Caco-2 (cell line): ENCODE data around the gene MOXD1. TPM values are rescaled to one million over a fixed set of nuclear protein-coding genes. Genes with fewer than 3 reads are reported as not detected.

Experiments
- BruUV-seq: library from RNA; stranded (reverse); fragments of 400-500 nt; replicated peaks from 2 replicates; lab custom pipeline; 2021; lab: Mats Ljungman, UMichigan
- CTCF ChIA-PET: fragments of 300-600 bp; sonication (Branson Sonifier 250); formaldehyde crosslinking; loops from one replicate; lab custom pipeline; 2022; ENCODE audit warnings: antibody characterized with exemption; lab: Charles Lee
- POLR2A ChIA-PET: fragments of 300-600 bp; sonication (Branson Sonifier 250); formaldehyde crosslinking; loops from one replicate; lab custom pipeline; 2022; ENCODE audit warnings: antibody characterized with exemption; lab: Charles Lee
- DNase-seq, 2 experiments: peaks; one replicate each; pipeline versions ENCODE4 v3.0.0 to v3.0.0-alpha.2; 2020 to 2022
- H3K27me3 ChIP-seq: replicated peaks from 2 replicates; pipeline ENCODE4 v1.6.0; 2011; ENCODE audit warnings: low read length; ENCODE audit not compliant: control insufficient read depth, insufficient read depth
- H3K36me3 ChIP-seq: 2 replicates; pipeline ENCODE4 v1.5.1; 2011; ENCODE audit warnings: low read length; ENCODE audit not compliant: control insufficient read depth, insufficient read depth
- H3K4me1 ChIP-seq: fragments of 250-450 bp; sonication (Bioruptor Pico); 2 replicates; pipeline ENCODE4 v1.5.1; 2020; ENCODE audit warnings: mild to moderate bottlenecking
- H3K4me3 ChIP-seq: 2 replicates; pipeline ENCODE4 v1.5.1; 2011; ENCODE audit warnings: low read depth, mild to moderate bottlenecking, control low read depth, low read length
- H3K9me3 ChIP-seq: fragments of 250-450 bp; sonication (Bioruptor Pico); 2 replicates; pipeline ENCODE4 v1.5.1; 2020; ENCODE audit warnings: mild to moderate bottlenecking, moderate library complexity
- H3K27ac Mint-ChIP-seq: one replicate; pipeline ENCODE4 v1.8.0; 2022; ENCODE audit warnings: mixed read lengths; ENCODE audit not compliant: unreplicated experiment
- H3K27me3 Mint-ChIP-seq: one replicate; pipeline ENCODE4 v1.8.0; 2022; ENCODE audit warnings: mixed read lengths; ENCODE audit not compliant: insufficient read depth, unreplicated experiment
- H3K36me3 Mint-ChIP-seq: one replicate; pipeline ENCODE4 v1.8.0; 2022; ENCODE audit warnings: mild to moderate bottlenecking, mixed read lengths; ENCODE audit not compliant: insufficient read depth, unreplicated experiment
- H3K4me1 Mint-ChIP-seq: one replicate; pipeline ENCODE4 v1.8.0; 2022; ENCODE audit warnings: low read depth, mixed read lengths; ENCODE audit not compliant: unreplicated experiment
- H3K4me3 Mint-ChIP-seq: one replicate; pipeline ENCODE4 v1.8.0; 2022; ENCODE audit warnings: mild to moderate bottlenecking, moderate library complexity, mixed read lengths; ENCODE audit not compliant: unreplicated experiment
- H3K9me3 Mint-ChIP-seq: one replicate; pipeline ENCODE4 v1.8.0; 2022; ENCODE audit warnings: mixed read lengths; ENCODE audit not compliant: unreplicated experiment
- CTCF ChIP-seq, 2 experiments: fragments of 200-600 bp in 1 of 2; IDR thresholded peaks; 1 replicate in 1 of 2; 2 replicates in 1 of 2; pipeline versions ENCODE4 v1.5.1 to v1.8.0; 2011 to 2022; ENCODE audit warnings: antibody characterized with exemption in 1 of 2, control low read depth in 1 of 2, inconsistent platforms in 1 of 2, low read depth in 1 of 2, low read length in 1 of 2, mild to moderate bottlenecking in 1 of 2, moderate library complexity in 1 of 2; ENCODE audit not compliant: insufficient read depth in 1 of 2, severe bottlenecking in 1 of 2, unreplicated experiment in 1 of 2
- intact Hi-C: fragments of 100-400 bp; cut with micrococcal nuclease; formaldehyde crosslinking; loops from one replicate; pipeline ENCODE4 v1.10.0; 2022; ENCODE audit not compliant: unreplicated experiment
- total RNA-seq: library from RNA; stranded (reverse); gene quantifications from 2 replicates; pipeline ENCODE4 v1.2.3, GENCODE V29; 2022

MOXD1 gene
- total RNA-seq, 1 experiment from 2014 or later: 0.09 TPM

DNA sequence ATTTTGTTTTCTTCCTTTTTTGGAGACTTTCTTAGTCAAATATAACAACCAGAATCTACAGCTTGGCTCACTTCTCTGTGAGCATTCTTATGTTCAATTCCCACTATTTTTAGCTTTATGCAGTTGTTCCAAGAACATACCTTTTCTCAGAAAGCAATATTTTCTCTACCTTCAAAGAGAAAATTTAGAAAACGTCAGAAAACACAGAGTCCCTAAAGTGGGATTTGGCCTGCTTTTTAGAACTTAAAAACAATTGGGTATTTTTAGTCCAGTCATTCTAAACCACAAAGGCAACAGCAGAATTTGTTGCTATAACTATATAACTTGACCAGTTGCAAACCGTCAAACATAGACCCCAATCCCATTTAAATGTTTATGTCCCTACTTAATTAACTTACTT, 133.1 kb downstream of the MOXD1 start:
- no peak for DNase-seq
- no TSS peak for BruUV-seq
- intact Hi-C loops: no loop called here
- Mint-ChIP-seq H3K36me3 (no peaks in the 10 kb centered on the region), H3K4me3 (no peak overlapping the region), H3K9me3 (no peaks in the 10 kb centered on the region), H3K27me3 (peaks cover 4% of the 10 kb centered on the region), H3K27ac (no peak overlapping the region), H3K4me1 (no peaks in the 10 kb centered on the region)
- TF ChIP-seq CTCF (IDR thresholded peaks at IDR 0.05; ENCODE audit: insufficient read depth in 1 of 2, low read depth in 1 of 2, low read length in 1 of 2, severe bottlenecking in 1 of 2, unreplicated experiment in 1 of 2): no peak
- Histone ChIP-seq H3K4me1 (no peaks in the 10 kb centered on the region), H3K36me3 (no peaks in the 10 kb centered on the region), H3K4me3 (no peak overlapping the region), H3K9me3 (no peaks in the 10 kb centered on the region), H3K27me3 (no peaks in the 10 kb centered on the region)
- CTCF ChIA-PET: interaction anchor here (1.3 kb wide), 1 partner anchor 353 kb away, joined by 3 read pairs; no protein-coding TSS in a partner anchor
- POLR2A ChIA-PET: no interaction called here

- ChIA-PET CTCF (no interaction called here), POLR2A (no interaction called here)
- no peak overlapping the region for H3K4me3 Mint-ChIP-seq
- H3K4me1 ChIP-seq: no peaks in the 10 kb centered on the region
- no peak for DNase-seq
- no peak overlapping the region for H3K4me3 ChIP-seq
- no peaks in the 10 kb centered on the region for H3K36me3 ChIP-seq
- no peaks in the 10 kb centered on the region for H3K9me3 Mint-ChIP-seq
- intact Hi-C loops: no loop called here
- no peaks in the 10 kb centered on the region for H3K9me3 ChIP-seq
- H3K27me3 ChIP-seq: no peaks in the 10 kb centered on the region
- no peaks in the 10 kb centered on the region for H3K4me1 Mint-ChIP-seq
- H3K27ac Mint-ChIP-seq: no peak overlapping the region
- no peak for TF ChIP-seq CTCF (IDR thresholded peaks at IDR 0.05; ENCODE audit: insufficient read depth in 1 of 2, low read depth in 1 of 2, low read length in 1 of 2, severe bottlenecking in 1 of 2, unreplicated experiment in 1 of 2)
- BruUV-seq: no TSS peak
- peaks cover 8% of the 10 kb centered on the region for H3K27me3 Mint-ChIP-seq
- no peaks in the 10 kb centered on the region for H3K36me3 Mint-ChIP-seq
Measured at GRCh38 chr6:132265451-132266097, 135.7 kb downstream of the MOXD1 start.

GRCh38 chr6:132264021-132264500, 137.2 kb downstream of the MOXD1 start:
- no TSS peak for BruUV-seq
- no peaks in the 10 kb centered on the region for H3K9me3 ChIP-seq

More at GRCh38 chr6:132264021-132264500, 137.2 kb downstream of the MOXD1 start:
- Mint-ChIP-seq H3K27me3 (peaks cover 10% of the 10 kb centered on the region), H3K36me3 (no peaks in the 10 kb centered on the region), H3K9me3 (no peaks in the 10 kb centered on the region), H3K4me3 (no peak overlapping the region), H3K4me1 (no peaks in the 10 kb centered on the region), H3K27ac (no peak overlapping the region)
- H3K4me3 ChIP-seq: no peak overlapping the region
- no peaks in the 10 kb centered on the region for H3K4me1 ChIP-seq
- no peaks in the 10 kb centered on the region for H3K27me3 ChIP-seq
- ChIA-PET CTCF (no interaction called here), POLR2A (no interaction called here)
- intact Hi-C loops: no loop called here
- DNase-seq: no peak
- no peaks in the 10 kb centered on the region for H3K36me3 ChIP-seq
- TF ChIP-seq CTCF (IDR thresholded peaks at IDR 0.05; ENCODE audit: insufficient read depth in 1 of 2, low read depth in 1 of 2, low read length in 1 of 2, severe bottlenecking in 1 of 2, unreplicated experiment in 1 of 2): no peak
